NCI-H82 treated with DMSO at 0.1 percent for 48 hours (cell line): ENCODE data around the gene MAK.
"Not testable (repeated sequence)": the region's sequence is repeated elsewhere in the genome, so short reads cannot be mapped to it uniquely, and the experiment has no call there.

Experiments used
- DNase-seq: peaks from one replicate; lab custom pipeline; 2025; ENCODE audit not compliant: unreplicated experiment; lab: John Stamatoyannopoulos, UW

Gene MAK

GRCh38 chr6:10791673-10792072, 46.7 kb downstream of the MAK start:
- no peak for DNase-seq

- DNase-seq: peak; percentile 27
Observed at GRCh38 chr6:10779076-10779475, 59.3 kb downstream of the MAK start.

GRCh38 chr6:10778230-10778629, 60.1 kb downstream of the MAK start:
- DNase-seq: no peak

- no peak for DNase-seq
Observed at GRCh38 chr6:10771371-10771894, 66.9 kb downstream of the MAK start.

GRCh38 chr6:10769419-10769818, 68.9 kb downstream of the MAK start:
- no peak for DNase-seq

GRCh38 chr6:10763006-10763405, 75.3 kb downstream of the MAK start:
- no peak for DNase-seq

- DNase-seq: no peak
Observed at GRCh38 chr6:10759884-10760329, 78.4 kb downstream of the MAK start.

GRCh38 chr6:10759312-10759839, 79.0 kb downstream of the MAK start:
- no peak for DNase-seq

- no peak for DNase-seq
Observed at GRCh38 chr6:10756085-10756484, 82.3 kb downstream of the MAK start.

GRCh38 chr6:10751757-10752156, 86.6 kb downstream of the MAK start:
- not testable (repeated sequence) for DNase-seq

GRCh38 chr6:10750568-10750967, 87.8 kb downstream of the MAK start:
- DNase-seq: not testable (repeated sequence)

- no peak for DNase-seq
Observed at GRCh38 chr6:10749734-10750133, 88.6 kb downstream of the MAK start.

- peak; percentile 96 for DNase-seq
Observed at GRCh38 chr6:10747251-10747972, 90.9 kb downstream of the MAK start, which contains the start of gene TMEM14B. TMEM14B (plus strand) TSS chr6:10747805; CDS start chr6:10749246, 1,441 bp downstream.

- no peak for DNase-seq
Observed at GRCh38 chr6:10746915-10747250, 91.5 kb downstream of the MAK start.

GRCh38 chr6:10745116-10745515, 93.2 kb downstream of the MAK start:
- no peak for DNase-seq

- no peak for DNase-seq
Observed at GRCh38 chr6:10743515-10743914, 94.8 kb downstream of the MAK start.

- DNase-seq: no peak
Observed at GRCh38 chr6:10742251-10742650, 96.1 kb downstream of the MAK start.

- DNase-seq: not testable (repeated sequence)
Observed at GRCh38 chr6:10741643-10742042, 96.7 kb downstream of the MAK start.

GRCh38 chr6:10740061-10740460, 98.3 kb downstream of the MAK start:
- DNase-seq: no peak

- no peak for DNase-seq
Observed at GRCh38 chr6:10736731-10737130, 101.6 kb downstream of the MAK start.

GRCh38 chr6:10733863-10734262, 104.5 kb downstream of the MAK start:
- no peak for DNase-seq

GRCh38 chr6:10733151-10733715, 105.1 kb downstream of the MAK start:
- DNase-seq: no peak
